ENCODE results near the gene BRINP1.

Gene BRINP1

GRCh38 chr9:119273984-119274665 is 95.1 kb downstream of the BRINP1 start:
- H3K4me1 Mint-ChIP-seq = no peaks in the 10 kb centered on the region
- no peaks in the 10 kb centered on the region for H3K9me3 Mint-ChIP-seq
- no peak for ATAC-seq
- no peak overlapping the region for H3K27ac Mint-ChIP-seq
- H3K36me3 Mint-ChIP-seq = no peaks in the 10 kb centered on the region
- no peak overlapping the region for H3K4me3 Mint-ChIP-seq
- H3K27me3 Mint-ChIP-seq = peaks cover 20% of the 10 kb centered on the region

- Mint-ChIP-seq H3K27me3 (peaks cover 18% of the 10 kb centered on the region), H3K27ac (no peak overlapping the region), H3K4me3 (no peak overlapping the region), H3K9me3 (no peaks in the 10 kb centered on the region), H3K36me3 (no peaks in the 10 kb centered on the region), H3K4me1 (no peaks in the 10 kb centered on the region)
- no peak for ATAC-seq
Observed at GRCh38 chr9:119273325-119273904, 95.8 kb downstream of the BRINP1 start.

- H3K4me1 Mint-ChIP-seq = no peaks in the 10 kb centered on the region
- H3K27ac Mint-ChIP-seq = no peak overlapping the region
- no peak for ATAC-seq
- peaks cover 11% of the 10 kb centered on the region for H3K27me3 Mint-ChIP-seq
- no peak overlapping the region for H3K4me3 Mint-ChIP-seq
- no peaks in the 10 kb centered on the region for H3K9me3 Mint-ChIP-seq
- H3K36me3 Mint-ChIP-seq = no peaks in the 10 kb centered on the region
Observed at GRCh38 chr9:119272500-119273211, 96.6 kb downstream of the BRINP1 start.

GRCh38 chr9:119268985-119269384 is 100.2 kb downstream of the BRINP1 start:
- H3K27me3 Mint-ChIP-seq = peaks cover 10% of the 10 kb centered on the region
- no peaks in the 10 kb centered on the region for H3K4me1 Mint-ChIP-seq
- H3K9me3 Mint-ChIP-seq = peaks cover 2% of the 10 kb centered on the region
- no peaks in the 10 kb centered on the region for H3K36me3 Mint-ChIP-seq
- no peak overlapping the region for H3K27ac Mint-ChIP-seq
- no peak for ATAC-seq
- H3K4me3 Mint-ChIP-seq = no peak overlapping the region

GRCh38 chr9:119264165-119264564 is 105.1 kb downstream of the BRINP1 start:
- H3K4me3 Mint-ChIP-seq = no peak overlapping the region
- H3K27me3 Mint-ChIP-seq = no peaks in the 10 kb centered on the region
- no peaks in the 10 kb centered on the region for H3K4me1 Mint-ChIP-seq
- ATAC-seq = no peak
- no peaks in the 10 kb centered on the region for H3K36me3 Mint-ChIP-seq
- no peak overlapping the region for H3K27ac Mint-ChIP-seq
- H3K9me3 Mint-ChIP-seq = peaks cover 2% of the 10 kb centered on the region

GRCh38 chr9:119257592-119257991 is 111.6 kb downstream of the BRINP1 start:
- Mint-ChIP-seq H3K4me3 (no peak overlapping the region), H3K4me1 (no peaks in the 10 kb centered on the region), H3K27ac (no peak overlapping the region), H3K27me3 (no peaks in the 10 kb centered on the region), H3K36me3 (no peaks in the 10 kb centered on the region), H3K9me3 (peaks cover 3% of the 10 kb centered on the region)
- ATAC-seq = no peak

GRCh38 chr9:119255116-119255515 is 114.1 kb downstream of the BRINP1 start:
- no peak overlapping the region for H3K27ac Mint-ChIP-seq
- peaks cover 3% of the 10 kb centered on the region for H3K9me3 Mint-ChIP-seq
- ATAC-seq = no peak
- no peak overlapping the region for H3K4me3 Mint-ChIP-seq
- no peaks in the 10 kb centered on the region for H3K36me3 Mint-ChIP-seq
- no peaks in the 10 kb centered on the region for H3K27me3 Mint-ChIP-seq
- H3K4me1 Mint-ChIP-seq = no peaks in the 10 kb centered on the region

GRCh38 chr9:119252671-119253299 is 116.5 kb downstream of the BRINP1 start:
- ATAC-seq = no peak
- Mint-ChIP-seq H3K4me3 (no peak overlapping the region), H3K36me3 (no peaks in the 10 kb centered on the region), H3K27me3 (no peaks in the 10 kb centered on the region), H3K4me1 (no peaks in the 10 kb centered on the region), H3K9me3 (peaks cover 3% of the 10 kb centered on the region), H3K27ac (no peak overlapping the region)

- H3K9me3 Mint-ChIP-seq = peaks cover 3% of the 10 kb centered on the region
- no peak for ATAC-seq
- no peaks in the 10 kb centered on the region for H3K36me3 Mint-ChIP-seq
- no peaks in the 10 kb centered on the region for H3K4me1 Mint-ChIP-seq
- no peak overlapping the region for H3K4me3 Mint-ChIP-seq
- H3K27me3 Mint-ChIP-seq = no peaks in the 10 kb centered on the region
- no peak overlapping the region for H3K27ac Mint-ChIP-seq
Observed at GRCh38 chr9:119251936-119252335, 117.3 kb downstream of the BRINP1 start.

- Mint-ChIP-seq H3K9me3 (peaks cover 3% of the 10 kb centered on the region), H3K27me3 (no peaks in the 10 kb centered on the region), H3K4me1 (no peaks in the 10 kb centered on the region), H3K36me3 (no peaks in the 10 kb centered on the region), H3K4me3 (no peak overlapping the region), H3K27ac (no peak overlapping the region)
- ATAC-seq = no peak
Observed at GRCh38 chr9:119250730-119251129, 118.5 kb downstream of the BRINP1 start.

- no peaks in the 10 kb centered on the region for H3K4me1 Mint-ChIP-seq
- no peaks in the 10 kb centered on the region for H3K36me3 Mint-ChIP-seq
- H3K9me3 Mint-ChIP-seq = no peaks in the 10 kb centered on the region
- H3K4me3 Mint-ChIP-seq = no peak overlapping the region
- H3K27ac Mint-ChIP-seq = no peak overlapping the region
- H3K27me3 Mint-ChIP-seq = no peaks in the 10 kb centered on the region
- no peak for ATAC-seq
Observed at GRCh38 chr9:119240546-119240945, 128.7 kb downstream of the BRINP1 start.

- no peak for ATAC-seq
- no peaks in the 10 kb centered on the region for H3K9me3 Mint-ChIP-seq
- no peaks in the 10 kb centered on the region for H3K27me3 Mint-ChIP-seq
- H3K4me3 Mint-ChIP-seq = no peak overlapping the region
- H3K36me3 Mint-ChIP-seq = no peaks in the 10 kb centered on the region
- H3K27ac Mint-ChIP-seq = no peak overlapping the region
- H3K4me1 Mint-ChIP-seq = no peaks in the 10 kb centered on the region
Observed at GRCh38 chr9:119234636-119235035, 134.6 kb downstream of the BRINP1 start.

- Mint-ChIP-seq H3K27ac (no peak overlapping the region), H3K4me3 (no peak overlapping the region), H3K36me3 (no peaks in the 10 kb centered on the region), H3K27me3 (no peaks in the 10 kb centered on the region), H3K4me1 (no peaks in the 10 kb centered on the region), H3K9me3 (peaks cover 2% of the 10 kb centered on the region)
- no peak for ATAC-seq
Observed at GRCh38 chr9:119227422-119227821, 141.8 kb downstream of the BRINP1 start.

- no peaks in the 10 kb centered on the region for H3K36me3 Mint-ChIP-seq
- no peaks in the 10 kb centered on the region for H3K4me1 Mint-ChIP-seq
- no peak overlapping the region for H3K27ac Mint-ChIP-seq
- no peaks in the 10 kb centered on the region for H3K27me3 Mint-ChIP-seq
- H3K4me3 Mint-ChIP-seq = no peak overlapping the region
- H3K9me3 Mint-ChIP-seq = peaks cover 5% of the 10 kb centered on the region
- no peak for ATAC-seq
Observed at GRCh38 chr9:119224431-119224830, 144.8 kb downstream of the BRINP1 start.

- no peak for ATAC-seq
- no peak overlapping the region for H3K4me3 Mint-ChIP-seq
- no peak overlapping the region for H3K27ac Mint-ChIP-seq
- no peaks in the 10 kb centered on the region for H3K27me3 Mint-ChIP-seq
- H3K4me1 Mint-ChIP-seq = no peaks in the 10 kb centered on the region
- H3K36me3 Mint-ChIP-seq = no peaks in the 10 kb centered on the region
- H3K9me3 Mint-ChIP-seq = peaks cover 3% of the 10 kb centered on the region
Observed at GRCh38 chr9:119221276-119221675, 148.0 kb downstream of the BRINP1 start.
